Keratinocyte (primary cell): ENCODE data around the gene TMPRSS13. TPM values are rescaled to one million over a fixed set of nuclear protein-coding genes. Genes with fewer than 3 reads are reported as not detected.

Experiments used
- DNase-seq: peaks from one replicate; pipeline ENCODE4 v3.0.0-alpha.2; 2011; ENCODE audit warnings: low read depth, missing footprints, low spot score
- FAIRE-seq: peaks from 2 replicates; lab custom pipeline; 2011; peaks lifted over from hg19 to GRCh38; lab: Jason Lieb, UNC
- H2AFZ ChIP-seq: 2 replicates; pipeline ENCODE4 v1.6.0; 2012; ENCODE audit warnings: low read length, control low read depth, inconsistent platforms; ENCODE audit not compliant: control insufficient read depth
- H3K27ac ChIP-seq: 2 replicates; pipeline ENCODE4 v1.5.1; 2011; ENCODE audit warnings: low read length; ENCODE audit not compliant: control insufficient read depth, insufficient read depth
- H3K27me3 ChIP-seq: 3 replicates; pipeline ENCODE4 v1.6.0; 2011; ENCODE audit warnings: low read length; ENCODE audit not compliant: control insufficient read depth, insufficient read depth; ENCODE audit errors: extremely low read depth
- H3K36me3 ChIP-seq, 2 experiments: 2 replicates in 1 of 2; 3 replicates in 1 of 2; pipeline ENCODE4 v1.5.1; 2011; ENCODE audit warnings: low read length in 2 of 2, mild to moderate bottlenecking in 1 of 2; ENCODE audit not compliant: control insufficient read depth in 2 of 2, insufficient read depth in 2 of 2; ENCODE audit errors: extremely low read depth in 1 of 2
- H3K4me1 ChIP-seq: 3 replicates; pipeline ENCODE4 v1.5.1; 2011; ENCODE audit warnings: low read length; ENCODE audit not compliant: control insufficient read depth, insufficient read depth; ENCODE audit errors: extremely low read depth
- H3K4me2 ChIP-seq: 3 replicates; pipeline ENCODE4 v1.6.0; 2011; ENCODE audit warnings: low read depth, low read length; ENCODE audit not compliant: control insufficient read depth, insufficient read depth; ENCODE audit errors: extremely low read depth
- H3K4me3 ChIP-seq, 3 experiments: fragments of 200-600 bp in 1 of 3; sonication (generic) in 1 of 3; 2 replicates in 2 of 3; 3 replicates in 1 of 3; pipeline ENCODE4 v1.5.1; 2011 to 2016; ENCODE audit warnings: low read length in 3 of 3, mild to moderate bottlenecking in 3 of 3, control low read depth in 2 of 3, inconsistent platforms in 1 of 3, low read depth in 1 of 3, mixed read lengths in 1 of 3, mixed run types in 1 of 3, moderate library complexity in 1 of 3; ENCODE audit not compliant: control insufficient read depth in 2 of 3, insufficient read depth in 2 of 3; ENCODE audit errors: extremely low read depth in 1 of 3
- H3K79me2 ChIP-seq: 2 replicates; pipeline ENCODE4 v1.6.0; 2012; ENCODE audit warnings: low read length; ENCODE audit not compliant: control insufficient read depth, insufficient read depth
- H3K9ac ChIP-seq: 3 replicates; pipeline ENCODE4 v1.6.0; 2011; ENCODE audit warnings: low read length; ENCODE audit not compliant: control insufficient read depth, insufficient read depth; ENCODE audit errors: extremely low read depth
- H3K9me1 ChIP-seq: 3 replicates; pipeline ENCODE4 v1.6.0; 2011; ENCODE audit warnings: low read length; ENCODE audit not compliant: control insufficient read depth, insufficient read depth; ENCODE audit errors: extremely low read depth
- H3K9me3 ChIP-seq: 2 replicates; pipeline ENCODE4 v1.5.1; 2012; ENCODE audit warnings: low read depth, low read length; ENCODE audit not compliant: control insufficient read depth
- H4K20me1 ChIP-seq: 3 replicates; pipeline ENCODE4 v1.6.0; 2011; ENCODE audit warnings: low read length; ENCODE audit not compliant: control insufficient read depth, insufficient read depth; ENCODE audit errors: extremely low read depth
- CTCF ChIP-seq, 3 experiments: IDR thresholded peaks in 1 of 3; conservative IDR thresholded peaks in 1 of 3; optimal IDR thresholded peaks in 1 of 3; 2 replicates in 2 of 3; 3 replicates in 1 of 3; pipeline versions ENCODE3 to v1.5.1; 2011; ENCODE audit warnings: low read length in 3 of 3, mild to moderate bottlenecking in 3 of 3, moderate library complexity in 2 of 3, control low read depth in 1 of 3, inconsistent platforms in 1 of 3; ENCODE audit not compliant: insufficient read depth in 2 of 3; ENCODE audit errors: extremely low read depth in 1 of 3
- EZH2 ChIP-seq: IDR thresholded peaks from one replicate; pipeline ENCODE4 v1.6.1; 2012; ENCODE audit warnings: inconsistent platforms, mild to moderate bottlenecking, low read length, moderate library complexity
- dilution Hi-C: fragments of 300-500 bp; cut with MboI; formaldehyde crosslinking; loops from one replicate; pipeline ENCODE4 v1.7.0; 2020; ENCODE audit warnings: low sequenced_read_pairs; ENCODE audit not compliant: extremely low pct_ligation_motif_present
- polyA plus RNA-seq, 5 experiments: library from polyadenylated mRNA; depleted of rRNA in 3 of 5; stranded (reverse) in 3 of 5; stranded (forward) in 1 of 5; unstranded in 1 of 5; fragments of >200 nt; gene quantifications; 1 replicate in 1 of 5; 2 replicates in 3 of 5; 3 replicates in 1 of 5; pipeline versions ENCODE4 v1.2.1 to v1.2.3, GENCODE V29; 2011 to 2012; ENCODE audit warnings: missing spikeins in 2 of 5, low read depth in 1 of 5, low replicate concordance in 1 of 5

Gene TMPRSS13
- polyA plus RNA-seq, 1 donor (not counting 4 experiments of a cell fraction or from before 2014, with no cell fraction given) = 1.8 TPM

- TF ChIP-seq CTCF (optimal IDR thresholded peaks at IDR 0.05 in 1 of 3, IDR thresholded peaks at IDR 0.05 in 1 of 3, conservative IDR thresholded peaks at IDR 0.05 in 1 of 3; ENCODE audit: extremely low read depth in 1 of 3, insufficient read depth in 2 of 3, low read length in 3 of 3) (no peak), EZH2 (no peak)
- H3K79me2 ChIP-seq = no peaks in the 10 kb centered on the region
- H3K9me3 ChIP-seq = no peaks in the 10 kb centered on the region
- no peaks in the 10 kb centered on the region for H4K20me1 ChIP-seq
- FAIRE-seq (no peak), DNase-seq (no peak)
- H3K27me3 ChIP-seq = peaks cover 14% of the 10 kb centered on the region
- no peak overlapping the region for H3K4me2 ChIP-seq
- dilution Hi-C loops = no loop called here
- H3K9me1 ChIP-seq = no peaks in the 10 kb centered on the region
- no peak overlapping the region for H3K4me3 ChIP-seq
- no peak overlapping the region for H3K27ac ChIP-seq
- no peaks in the 10 kb centered on the region for H3K36me3 ChIP-seq
- H2AFZ ChIP-seq = no peak overlapping the region
- H3K4me1 ChIP-seq = no peaks in the 10 kb centered on the region
- H3K9ac ChIP-seq = no peak overlapping the region
Measured at GRCh38 chr11:117914398-117914761, 14.8 kb downstream of the TMPRSS13 start.

GRCh38 chr11:117913736-117914397 is 15.3 kb downstream of the TMPRSS13 start:
- TF ChIP-seq CTCF (optimal IDR thresholded peaks at IDR 0.05 in 1 of 3, IDR thresholded peaks at IDR 0.05 in 1 of 3, conservative IDR thresholded peaks at IDR 0.05 in 1 of 3; ENCODE audit: extremely low read depth in 1 of 3, insufficient read depth in 2 of 3, low read length in 3 of 3) (no peak), EZH2 (no peak)
- Histone ChIP-seq H3K4me1 (no peaks in the 10 kb centered on the region), H3K79me2 (no peaks in the 10 kb centered on the region), H3K9me1 (no peaks in the 10 kb centered on the region), H3K36me3 (no peaks in the 10 kb centered on the region), H2AFZ (no peak overlapping the region), H3K4me2 (no peak overlapping the region), H3K4me3 (no peak overlapping the region), H3K9ac (no peak overlapping the region), H3K27me3 (peaks cover 14% of the 10 kb centered on the region), H3K27ac (no peak overlapping the region), H4K20me1 (no peaks in the 10 kb centered on the region), H3K9me3 (no peaks in the 10 kb centered on the region)
- dilution Hi-C loops = no loop called here
- DNase-seq = no peak
- FAIRE-seq = no peak
